Urinary bladder (tissue), 4 donors: Measurements from ENCODE around the gene STAM. TPM values are rescaled to one million over a fixed set of nuclear protein-coding genes. Genes with fewer than 3 reads are reported as not detected.

ENCODE experiments used
- DNase-seq: peaks from one replicate; pipeline ENCODE4 v3.0.0-alpha.2; 2015; ENCODE audit errors: extremely low spot score
- H3K27ac ChIP-seq: one replicate; pipeline ENCODE4 v1.5.1; 2013; ENCODE audit warnings: low read depth, mild to moderate bottlenecking, moderate library complexity
- H3K36me3 ChIP-seq: one replicate; pipeline ENCODE4 v1.6.1; 2013; ENCODE audit warnings: mild to moderate bottlenecking, moderate library complexity; ENCODE audit not compliant: insufficient read depth
- H3K4me1 ChIP-seq: one replicate; pipeline ENCODE4 v1.6.1; 2013; ENCODE audit warnings: mild to moderate bottlenecking, moderate library complexity; ENCODE audit not compliant: insufficient read depth
- H3K4me3 ChIP-seq: one replicate; pipeline ENCODE4 v1.5.1; 2013; ENCODE audit warnings: low read depth, low read length
- WGBS: extraction: QIAGEN DNeasy Blood & Tissue Kit; methylation state at CpG from one replicate; pipeline ENCODE4 v1.1.7; 2013; 5-methylcytosine and 5-hydroxymethylcytosine counted together
- polyA plus RNA-seq: library from polyadenylated mRNA; stranded (reverse); fragments of 200-250 nt; gene quantifications from one replicate; pipeline ENCODE4 v1.2.3, GENCODE V29; 2013
- total RNA-seq: library from RNA; depleted of rRNA; stranded (reverse); fragments of >200 nt; gene quantifications from one replicate; pipeline ENCODE4 v1.2.3, GENCODE V29; 2014
- donor health status: healthy with polysubstance abuse.
- donor health status: healthy.

Gene STAM
- total and polyA plus RNA-seq, 2 donors: 12.5 to 55.0 TPM

- Histone ChIP-seq H3K4me3 (no peak overlapping the region), H3K4me1 (no peaks in the 10 kb centered on the region), H3K36me3 (no peaks in the 10 kb centered on the region), H3K27ac (no peak overlapping the region)
- 46% methylated on average over 5 of the region's 5 CpGs for WGBS
- no peak for DNase-seq
These were observed 29.6 kb downstream of the STAM start for GRCh38 chr10:17673471-17674061.

GRCh38 chr10:17674566-17674965 lies 30.6 kb downstream of the STAM start:
- no peak for DNase-seq
- Histone ChIP-seq H3K4me1 (no peaks in the 10 kb centered on the region), H3K27ac (no peak overlapping the region), H3K4me3 (no peak overlapping the region), H3K36me3 (no peaks in the 10 kb centered on the region)

- no peaks in the 10 kb centered on the region for H3K36me3 ChIP-seq
- DNase-seq: no peak
- no peak overlapping the region for H3K27ac ChIP-seq
- no peak overlapping the region for H3K4me3 ChIP-seq
- H3K4me1 ChIP-seq: no peaks in the 10 kb centered on the region
- 85% methylated on average over 4 of the region's 4 CpGs for WGBS
These were observed 31.7 kb downstream of the STAM start for GRCh38 chr10:17675638-17676037.

- Histone ChIP-seq H3K4me3 (no peak overlapping the region), H3K4me1 (no peaks in the 10 kb centered on the region), H3K27ac (no peak overlapping the region), H3K36me3 (no peaks in the 10 kb centered on the region)
- DNase-seq: no peak
- WGBS: 96% methylated on average over 1 of the region's 1 CpG
These were observed 33.0 kb downstream of the STAM start for GRCh38 chr10:17676919-17677318.

- no peaks in the 10 kb centered on the region for H3K36me3 ChIP-seq
- WGBS: 76% methylated on average over 2 of the region's 2 CpGs
- no peak overlapping the region for H3K27ac ChIP-seq
- H3K4me3 ChIP-seq: no peak overlapping the region
- H3K4me1 ChIP-seq: no peaks in the 10 kb centered on the region
- no peak for DNase-seq
These were observed 38.4 kb downstream of the STAM start for GRCh38 chr10:17682236-17682946.

- Histone ChIP-seq H3K4me3 (no peak overlapping the region), H3K36me3 (no peaks in the 10 kb centered on the region), H3K4me1 (no peaks in the 10 kb centered on the region), H3K27ac (no peak overlapping the region)
- no peak for DNase-seq
These were observed 39.6 kb downstream of the STAM start for GRCh38 chr10:17683541-17683940.

- H3K4me3 ChIP-seq: no peak overlapping the region
- H3K4me1 ChIP-seq: no peaks in the 10 kb centered on the region
- no peak for DNase-seq
- no peak overlapping the region for H3K27ac ChIP-seq
- 94% methylated on average over 6 of the region's 6 CpGs for WGBS
- H3K36me3 ChIP-seq: peaks cover 2% of the 10 kb centered on the region
These were observed 40.6 kb downstream of the STAM start for GRCh38 chr10:17684537-17684936.

GRCh38 chr10:17685233-17685840 lies 41.4 kb downstream of the STAM start:
- Histone ChIP-seq H3K4me1 (no peaks in the 10 kb centered on the region), H3K4me3 (no peak overlapping the region), H3K27ac (no peak overlapping the region), H3K36me3 (peaks cover 2% of the 10 kb centered on the region)
- 87% methylated on average over 3 of the region's 3 CpGs for WGBS
- no peak for DNase-seq

GRCh38 chr10:17687117-17687831 lies 43.3 kb downstream of the STAM start:
- no peak overlapping the region for H3K27ac ChIP-seq
- H3K4me1 ChIP-seq: no peaks in the 10 kb centered on the region
- WGBS: 92% methylated on average over 15 of the region's 15 CpGs
- DNase-seq: no peak
- peaks cover 2% of the 10 kb centered on the region for H3K36me3 ChIP-seq
- H3K4me3 ChIP-seq: no peak overlapping the region

- Histone ChIP-seq H3K36me3 (peaks cover 2% of the 10 kb centered on the region), H3K4me3 (no peak overlapping the region), H3K27ac (no peak overlapping the region), H3K4me1 (no peaks in the 10 kb centered on the region)
- no peak for DNase-seq
These were observed 45.2 kb downstream of the STAM start for GRCh38 chr10:17689137-17689536.

GRCh38 chr10:17693009-17693408 lies 49.1 kb downstream of the STAM start:
- no peak overlapping the region for H3K27ac ChIP-seq
- peaks cover 2% of the 10 kb centered on the region for H3K36me3 ChIP-seq
- no peak overlapping the region for H3K4me3 ChIP-seq
- DNase-seq: no peak
- no peaks in the 10 kb centered on the region for H3K4me1 ChIP-seq
- 83% methylated on average over 1 of the region's 1 CpG for WGBS

- Histone ChIP-seq H3K36me3 (no peaks in the 10 kb centered on the region), H3K4me3 (no peak overlapping the region), H3K27ac (no peak overlapping the region), H3K4me1 (no peaks in the 10 kb centered on the region)
- 96% methylated on average over 4 of the region's 4 CpGs for WGBS
- no peak for DNase-seq
These were observed 54.7 kb downstream of the STAM start for GRCh38 chr10:17698696-17699095.

GRCh38 chr10:17701301-17701700 lies 57.4 kb downstream of the STAM start:
- Histone ChIP-seq H3K36me3 (peaks cover 2% of the 10 kb centered on the region), H3K4me3 (no peak overlapping the region), H3K4me1 (no peaks in the 10 kb centered on the region), H3K27ac (no peak overlapping the region)
- no peak for DNase-seq
- 82% methylated on average over 3 of the region's 3 CpGs for WGBS

GRCh38 chr10:17703706-17704105 lies 59.8 kb downstream of the STAM start:
- no peak for DNase-seq
- Histone ChIP-seq H3K36me3 (peaks cover 2% of the 10 kb centered on the region), H3K27ac (no peak overlapping the region), H3K4me3 (no peak overlapping the region), H3K4me1 (no peaks in the 10 kb centered on the region)
- 98% methylated on average over 3 of the region's 3 CpGs for WGBS
